CD4-positive, alpha-beta memory T cell (primary cell): ENCODE results near the gene TTC28. TPM values are rescaled to one million over a fixed set of nuclear protein-coding genes. Genes with fewer than 3 reads are reported as not detected.

Experiments used
- CTCF ChIA-PET: fragments of 350-600 bp; sonication (Branson Sonifier 250); formaldehyde crosslinking; loops from one replicate; lab custom pipeline; 2021; ENCODE audit warnings: inconsistent platforms; ENCODE audit not compliant: partially characterized antibody; lab: Charles Lee
- POLR2A ChIA-PET: fragments of 350-600 bp; sonication (Branson Sonifier 250); formaldehyde crosslinking; loops from one replicate; lab custom pipeline; 2021; ENCODE audit not compliant: partially characterized antibody; lab: Charles Lee
- DNase-seq, 5 donors: peaks; one replicate each; pipeline versions ENCODE4 v3.0.0 to v3.0.0-alpha.2; 2020 to 2022; ENCODE audit warnings: mixed read lengths in 1 of 5
- H3K27ac ChIP-seq: one replicate; pipeline ENCODE4 v1.7.0; 2013; ENCODE audit warnings: low read depth, low read length
- H3K27me3 ChIP-seq: 2 replicates; pipeline ENCODE4 v1.7.0; 2013; ENCODE audit warnings: mild to moderate bottlenecking, low read length, moderate library complexity; ENCODE audit not compliant: insufficient read depth
- H3K36me3 ChIP-seq: 2 replicates; pipeline ENCODE4 v1.7.0; 2013; ENCODE audit warnings: mild to moderate bottlenecking, low read length, moderate library complexity; ENCODE audit not compliant: insufficient read depth
- H3K4me1 ChIP-seq: 2 replicates; pipeline ENCODE4 v1.7.0; 2013; ENCODE audit warnings: mild to moderate bottlenecking, low read length, moderate library complexity; ENCODE audit not compliant: insufficient read depth
- H3K4me3 ChIP-seq, 2 donors: one replicate each; pipeline ENCODE4 v1.7.0; 2013; ENCODE audit warnings: low read length in 2 of 2, mild to moderate bottlenecking in 1 of 2
- H3K9me3 ChIP-seq, 2 donors: one replicate each; pipeline ENCODE4 v1.7.0; 2013; ENCODE audit warnings: low read length in 2 of 2, control low read depth in 1 of 2; ENCODE audit not compliant: control insufficient read depth in 1 of 2
- H3K27ac Mint-ChIP-seq, 7 donors: one replicate each; pipeline ENCODE4 v1.8.0; 2020 to 2021; ENCODE audit warnings: mixed read lengths in 7 of 7, mild to moderate bottlenecking in 6 of 7, inconsistent platforms in 3 of 7, moderate library complexity in 3 of 7
- H3K27me3 Mint-ChIP-seq, 2 donors: one replicate each; pipeline ENCODE4 v1.8.0; 2020 to 2021; ENCODE audit warnings: mixed read lengths in 2 of 2
- H3K36me3 Mint-ChIP-seq, 2 donors: one replicate each; pipeline ENCODE4 v1.8.0; 2020 to 2021; ENCODE audit warnings: mixed read lengths in 2 of 2, inconsistent platforms in 1 of 2, mild to moderate bottlenecking in 1 of 2
- H3K4me1 Mint-ChIP-seq, 4 donors: one replicate each; pipeline ENCODE4 v1.8.0; 2020 to 2021; ENCODE audit warnings: mixed read lengths in 4 of 4, mild to moderate bottlenecking in 1 of 4
- H3K4me3 Mint-ChIP-seq, 8 donors: one replicate each; pipeline ENCODE4 v1.8.0; 2020 to 2021; ENCODE audit warnings: mixed read lengths in 8 of 8, mild to moderate bottlenecking in 7 of 8, moderate library complexity in 6 of 8, inconsistent platforms in 3 of 8
- H3K9me3 Mint-ChIP-seq, 8 donors: one replicate each; pipeline ENCODE4 v1.8.0; 2020 to 2021; ENCODE audit warnings: mixed read lengths in 8 of 8, mild to moderate bottlenecking in 5 of 8, inconsistent platforms in 3 of 8, moderate library complexity in 1 of 8
- intact Hi-C: fragments of 100-400 bp; cut with micrococcal nuclease; formaldehyde crosslinking; loops from one replicate; pipeline ENCODE4 v1.15.1; 2023
- polyA plus RNA-seq, 2 donors: library from polyadenylated mRNA; unstranded; fragments of 300-500 nt; fragmentation: Illumina TruSeq; gene quantifications; one replicate each; pipeline ENCODE4 v1.2.3, GENCODE V29; 2021
- total RNA-seq, 2 experiments: library from RNA; stranded (reverse); gene quantifications; one replicate each; pipeline ENCODE4 v1.2.3, GENCODE V29; 2021

TTC28 gene
- total and polyA plus RNA-seq, 4 experiments from 2014 or later: 0.50 to 1.7 (median 1.6) TPM; not detected in 1

DNA sequence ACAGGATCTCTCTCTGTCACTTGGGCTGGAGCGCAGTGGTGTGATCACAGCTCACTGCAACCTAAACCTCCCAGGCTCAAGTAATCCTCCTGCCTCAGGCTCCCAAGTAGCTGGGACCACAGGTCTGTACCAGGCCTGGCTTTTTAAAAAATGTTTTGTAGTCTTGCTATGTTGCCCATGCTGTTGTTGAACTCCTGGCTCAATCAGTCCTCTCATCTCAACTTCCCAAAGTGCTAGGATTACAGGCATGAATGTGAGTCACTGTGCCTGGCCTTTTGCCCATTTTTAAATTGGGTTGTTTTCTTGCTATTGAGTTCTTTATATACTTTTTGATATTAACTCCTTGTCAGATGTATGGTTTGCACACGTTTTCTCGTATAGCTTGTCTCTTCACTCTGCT, 727.5 kb downstream of the TTC28 start:
- Histone ChIP-seq H3K9me3 (no peaks in the 10 kb centered on the region), H3K4me1 (no peaks in the 10 kb centered on the region), H3K27me3 (no peaks in the 10 kb centered on the region), H3K27ac (no peak overlapping the region), H3K36me3 (no peaks in the 10 kb centered on the region), H3K4me3 (no peak overlapping the region)
- intact Hi-C loops: no loop called here
- ChIA-PET CTCF (interaction anchor here (1.4 kb wide), 2 partner anchors 10 to 13 kb away, joined by 3 to 4 read pairs; no protein-coding TSS in a partner anchor), POLR2A (no interaction called here)
- no peaks in the 10 kb centered on the region for H3K9me3 Mint-ChIP-seq
- H3K4me3 Mint-ChIP-seq: no peak overlapping the region
- H3K36me3 Mint-ChIP-seq: peaks cover 15 to 17% of the 10 kb centered on the region in 2 donors
- no peak for DNase-seq
- H3K27me3 Mint-ChIP-seq: no peaks in the 10 kb centered on the region
- H3K4me1 Mint-ChIP-seq: no peaks in the 10 kb centered on the region
- peak overlapping the region in 1 of 7 donors; percentile 11 for H3K27ac Mint-ChIP-seq

DNA sequence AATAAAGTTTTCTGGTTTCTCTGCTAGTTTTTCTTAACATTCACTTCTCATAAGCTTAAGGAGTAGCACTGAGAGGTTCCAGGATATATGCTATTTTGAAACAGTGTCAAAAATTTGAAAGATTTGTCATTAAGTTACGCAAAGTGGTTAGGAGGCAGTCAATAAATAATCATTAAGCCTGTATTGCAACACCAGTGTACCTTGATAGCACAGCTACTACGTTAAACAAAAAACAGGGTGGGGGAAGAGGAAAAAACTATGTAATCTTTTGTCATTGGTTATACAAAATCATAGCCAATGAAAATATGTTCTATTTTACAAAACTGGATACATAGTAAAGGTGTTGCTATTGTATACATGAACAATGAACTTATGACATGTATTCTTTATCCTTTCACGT, 730.2 kb downstream of the TTC28 start:
- POLR2A ChIA-PET: no interaction called here
- no peaks in the 10 kb centered on the region for H3K27me3 Mint-ChIP-seq
- Histone ChIP-seq H3K9me3 (no peaks in the 10 kb centered on the region), H3K36me3 (no peaks in the 10 kb centered on the region), H3K4me3 (no peak overlapping the region), H3K27ac (no peak overlapping the region), H3K4me1 (no peaks in the 10 kb centered on the region), H3K27me3 (no peaks in the 10 kb centered on the region)
- intact Hi-C loops: no loop called here
- no peaks in the 10 kb centered on the region for H3K9me3 Mint-ChIP-seq
- H3K27ac Mint-ChIP-seq: no peak overlapping the region
- DNase-seq: no peak
- CTCF ChIA-PET: no interaction called here
- H3K36me3 Mint-ChIP-seq: peaks cover 13 to 16% of the 10 kb centered on the region in 2 donors
- peaks cover 0 to 3% (median 1%) of the 10 kb centered on the region in 4 donors for H3K4me1 Mint-ChIP-seq
- no peak overlapping the region for H3K4me3 Mint-ChIP-seq

DNA sequence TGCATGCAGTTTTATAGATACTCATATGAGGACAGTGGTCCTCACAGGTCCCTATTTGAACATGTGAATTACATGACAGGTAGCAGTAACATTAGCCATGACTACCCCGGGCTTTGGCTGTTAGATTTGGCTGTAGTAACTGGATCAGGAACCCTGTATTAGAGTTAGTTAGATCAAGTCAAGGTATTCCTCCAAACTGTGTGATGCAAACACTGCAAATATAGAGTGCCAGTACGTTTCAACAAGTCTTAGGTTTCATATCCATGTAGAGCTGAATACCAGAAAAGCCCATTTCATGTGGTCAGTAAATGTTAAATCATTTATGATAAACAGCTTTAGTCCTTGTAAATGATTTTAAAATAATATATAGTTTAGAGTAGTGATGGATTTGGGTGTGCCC, 731.1 kb downstream of the TTC28 start:
- Histone ChIP-seq H3K36me3 (no peaks in the 10 kb centered on the region), H3K4me3 (no peak overlapping the region), H3K9me3 (no peaks in the 10 kb centered on the region), H3K27me3 (no peaks in the 10 kb centered on the region), H3K27ac (no peak overlapping the region), H3K4me1 (no peaks in the 10 kb centered on the region)
- POLR2A ChIA-PET: no interaction called here
- no peaks in the 10 kb centered on the region for H3K27me3 Mint-ChIP-seq
- CTCF ChIA-PET: no interaction called here
- DNase-seq: no peak
- H3K9me3 Mint-ChIP-seq: no peaks in the 10 kb centered on the region
- peaks cover 0 to 6% (median 2%) of the 10 kb centered on the region in 4 donors for H3K4me1 Mint-ChIP-seq
- H3K27ac Mint-ChIP-seq: no peak overlapping the region
- H3K36me3 Mint-ChIP-seq: peaks cover 14 to 19% of the 10 kb centered on the region in 2 donors
- intact Hi-C loops: no loop called here
- no peak overlapping the region for H3K4me3 Mint-ChIP-seq

DNA sequence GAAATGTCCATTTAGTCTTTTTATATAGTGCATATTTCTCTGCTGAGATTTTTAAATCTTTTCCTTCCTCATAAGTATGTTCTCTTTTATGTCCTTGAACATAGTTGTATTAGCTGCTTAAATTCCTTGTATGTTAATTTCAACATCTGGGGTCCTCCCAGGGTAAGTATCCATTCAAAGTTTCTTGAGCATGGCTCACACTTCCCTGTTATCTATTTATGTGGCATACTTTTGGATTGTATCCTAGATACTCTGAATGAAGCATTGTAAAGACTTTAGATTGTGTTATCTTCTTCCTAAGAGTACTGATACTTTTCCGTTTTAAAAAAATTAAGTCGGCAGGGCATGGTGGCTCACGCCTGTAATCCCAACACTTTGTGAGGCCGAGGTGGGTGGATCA, 732.2 kb downstream of the TTC28 start:
- no peaks in the 10 kb centered on the region for H3K27me3 Mint-ChIP-seq
- Histone ChIP-seq H3K9me3 (no peaks in the 10 kb centered on the region), H3K36me3 (no peaks in the 10 kb centered on the region), H3K27me3 (no peaks in the 10 kb centered on the region), H3K4me3 (no peak overlapping the region), H3K4me1 (no peaks in the 10 kb centered on the region), H3K27ac (no peak overlapping the region)
- DNase-seq: no peak
- H3K27ac Mint-ChIP-seq: no peak overlapping the region
- H3K4me1 Mint-ChIP-seq: peaks cover 0 to 6% (median 2%) of the 10 kb centered on the region in 4 donors
- no peak overlapping the region for H3K4me3 Mint-ChIP-seq
- peaks cover 13 to 20% of the 10 kb centered on the region in 2 donors for H3K36me3 Mint-ChIP-seq
- CTCF ChIA-PET: no interaction called here
- intact Hi-C loops: no loop called here
- POLR2A ChIA-PET: no interaction called here
- H3K9me3 Mint-ChIP-seq: no peaks in the 10 kb centered on the region

DNA sequence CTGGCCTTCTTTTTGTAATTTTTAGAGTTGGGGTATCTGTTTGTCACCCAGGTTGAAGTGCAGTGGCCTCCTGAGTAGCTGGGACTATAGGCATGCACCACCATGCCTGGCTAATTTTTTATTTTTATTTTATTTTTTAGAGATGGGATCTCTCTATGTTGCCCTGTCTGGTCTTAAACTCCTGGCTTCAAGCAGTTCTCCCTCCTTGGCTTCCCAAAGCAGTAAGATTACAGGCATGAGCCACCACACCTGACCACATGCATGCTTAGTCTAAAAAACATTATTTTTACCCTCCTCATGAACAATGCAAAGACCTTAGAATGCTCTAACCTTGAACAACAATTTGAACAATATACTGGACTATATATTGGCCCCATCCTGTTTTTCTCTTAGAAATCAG, 738.5 kb downstream of the TTC28 start:
- ChIA-PET POLR2A (no interaction called here), CTCF (no interaction called here)
- H3K27ac ChIP-seq: no peak overlapping the region
- Mint-ChIP-seq H3K27ac (no peak overlapping the region), H3K4me1 (peaks cover 0 to 6% (median 1%) of the 10 kb centered on the region in 4 donors), H3K9me3 (no peaks in the 10 kb centered on the region), H3K4me3 (no peak overlapping the region), H3K36me3 (peaks cover 9 to 34% of the 10 kb centered on the region in 2 donors), H3K27me3 (no peaks in the 10 kb centered on the region)
- no peaks in the 10 kb centered on the region for H3K36me3 ChIP-seq
- H3K27me3 ChIP-seq: no peaks in the 10 kb centered on the region
- no peaks in the 10 kb centered on the region for H3K4me1 ChIP-seq
- intact Hi-C loops: no loop called here
- no peak overlapping the region for H3K4me3 ChIP-seq
- no peaks in the 10 kb centered on the region for H3K9me3 ChIP-seq
- DNase-seq: no peak

DNA sequence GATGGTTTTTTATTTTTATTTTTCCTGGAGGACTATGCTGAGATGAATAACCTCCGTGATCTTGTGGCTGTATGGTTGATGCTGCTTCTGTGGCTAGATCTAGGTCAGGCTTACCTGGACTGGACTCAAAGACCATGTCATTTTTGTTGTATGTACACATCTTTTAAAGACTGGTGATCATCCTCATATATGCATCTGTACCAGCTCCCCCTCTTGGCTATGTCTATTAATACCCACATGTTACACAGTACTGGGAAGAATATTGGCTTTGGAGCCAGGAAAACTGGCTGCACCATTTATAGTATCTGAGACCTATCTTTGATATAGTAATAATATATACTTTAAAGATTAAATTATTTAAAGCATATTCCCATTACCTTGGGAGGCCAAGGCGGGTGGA, 742.2 kb downstream of the TTC28 start:
- H3K4me3 Mint-ChIP-seq: no peak overlapping the region
- ChIA-PET POLR2A (no interaction called here), CTCF (interaction anchor here (1.1 to 2.3 kb wide), 2 partner anchors 11 to 128 kb away, joined by 3 to 5 read pairs; no protein-coding TSS in a partner anchor)
- H3K36me3 Mint-ChIP-seq: peaks cover 14 to 45% of the 10 kb centered on the region in 2 donors
- H3K27ac Mint-ChIP-seq: no peak overlapping the region
- Histone ChIP-seq H3K4me1 (no peaks in the 10 kb centered on the region), H3K27ac (no peak overlapping the region), H3K27me3 (no peaks in the 10 kb centered on the region), H3K36me3 (no peaks in the 10 kb centered on the region), H3K9me3 (no peaks in the 10 kb centered on the region), H3K4me3 (no peak overlapping the region)
- no peaks in the 10 kb centered on the region for H3K9me3 Mint-ChIP-seq
- DNase-seq: no peak
- no peaks in the 10 kb centered on the region for H3K27me3 Mint-ChIP-seq
- peaks cover 0 to 2% (median 0%) of the 10 kb centered on the region in 4 donors for H3K4me1 Mint-ChIP-seq
- intact Hi-C loops: no loop called here

DNA sequence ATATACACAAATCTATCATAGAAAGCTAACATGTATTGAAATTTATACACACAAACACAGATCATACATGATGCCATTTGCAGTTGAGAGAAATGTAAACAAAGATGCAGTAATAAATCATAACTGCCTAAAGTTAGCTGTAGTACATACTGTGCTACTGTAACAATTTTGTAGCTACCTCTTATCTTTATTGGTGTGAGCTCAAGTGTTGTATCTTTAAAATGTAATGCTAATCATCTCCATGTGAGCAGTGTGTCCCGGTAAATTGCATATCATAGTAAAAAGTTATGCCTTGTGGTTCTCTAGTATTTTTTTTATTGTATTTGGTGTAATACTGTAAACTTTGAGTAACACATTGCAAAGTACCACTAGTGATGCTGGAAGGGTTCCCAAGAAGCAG, 743.7 kb downstream of the TTC28 start:
- no peak overlapping the region for H3K27ac ChIP-seq
- H3K4me1 Mint-ChIP-seq: peaks cover 0 to 2% (median 0%) of the 10 kb centered on the region in 4 donors
- CTCF ChIA-PET: interaction anchor here (1.4 kb wide), 1 partner anchor 49 kb away, joined by 6 read pairs; no protein-coding TSS in a partner anchor

More for the DNA sequence above, 743.7 kb downstream of the TTC28 start:
- Mint-ChIP-seq H3K9me3 (no peaks in the 10 kb centered on the region), H3K4me3 (no peak overlapping the region), H3K27ac (no peak overlapping the region), H3K27me3 (no peaks in the 10 kb centered on the region), H3K36me3 (peaks cover 9 to 34% of the 10 kb centered on the region in 2 donors)
- no peak for DNase-seq
- Histone ChIP-seq H3K4me3 (no peak overlapping the region), H3K27me3 (no peaks in the 10 kb centered on the region), H3K9me3 (no peaks in the 10 kb centered on the region), H3K4me1 (no peaks in the 10 kb centered on the region), H3K36me3 (no peaks in the 10 kb centered on the region)
- POLR2A ChIA-PET: no interaction called here
- intact Hi-C loops: no loop called here
